ENCODE data around the gene CHST9.

Gene CHST9

DNA sequence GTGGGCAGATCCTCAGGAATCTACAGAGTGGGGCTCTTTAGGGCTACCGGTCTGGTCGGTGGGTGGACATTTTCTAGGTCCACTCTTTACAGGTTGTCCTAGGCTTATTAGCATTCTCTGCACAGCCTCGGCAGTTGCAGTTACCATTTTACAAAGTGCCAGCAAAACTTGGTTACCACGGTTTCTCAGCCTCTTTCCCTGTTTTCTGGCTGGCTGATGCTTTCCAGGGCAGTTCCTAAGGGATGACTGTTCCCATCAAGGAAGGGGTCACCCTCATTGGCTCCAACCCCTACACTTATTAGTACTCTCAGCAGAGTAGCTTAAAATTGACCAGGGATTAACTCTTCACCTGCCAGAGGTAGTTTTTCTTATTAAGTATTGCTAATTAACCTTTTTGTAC lies 317.6 kb downstream of the CHST9 start:
- CTCF ChIA-PET = no interaction called here

DNA sequence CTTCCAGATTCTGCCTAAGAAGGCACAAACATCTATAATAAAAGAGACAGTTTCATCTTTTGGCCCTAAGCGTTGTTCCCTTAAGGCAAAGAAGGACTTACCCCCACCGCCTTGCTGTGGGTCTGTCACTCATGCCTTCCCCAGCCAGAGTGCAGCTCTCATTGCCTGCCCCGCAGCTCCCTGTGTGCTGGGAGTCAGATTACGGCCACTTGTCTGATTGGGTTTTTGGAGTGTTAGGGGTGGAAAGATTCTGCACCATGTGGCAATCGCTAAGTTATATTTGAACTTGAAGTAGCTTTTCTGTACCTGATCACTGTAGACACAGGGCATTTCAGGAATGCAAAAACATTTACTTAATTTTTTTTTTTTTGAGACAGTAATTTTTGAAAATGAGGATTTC lies 319.6 kb downstream of the CHST9 start, which contains the start of gene AQP4:
Gene AQP4, minus strand, starts transcription at position 151 of the 400 bp plus-strand sequence. Its CDS starts 18 bp downstream, at position 133.
- POLR2A ChIA-PET (ENCODE audit: low non-redundant PET) = no interaction called here

More for the DNA sequence above, 317.6 kb downstream of the CHST9 start:
- H3K27ac ChIP-seq = no peak overlapping the region
- TF ChIP-seq, protein P1, sequence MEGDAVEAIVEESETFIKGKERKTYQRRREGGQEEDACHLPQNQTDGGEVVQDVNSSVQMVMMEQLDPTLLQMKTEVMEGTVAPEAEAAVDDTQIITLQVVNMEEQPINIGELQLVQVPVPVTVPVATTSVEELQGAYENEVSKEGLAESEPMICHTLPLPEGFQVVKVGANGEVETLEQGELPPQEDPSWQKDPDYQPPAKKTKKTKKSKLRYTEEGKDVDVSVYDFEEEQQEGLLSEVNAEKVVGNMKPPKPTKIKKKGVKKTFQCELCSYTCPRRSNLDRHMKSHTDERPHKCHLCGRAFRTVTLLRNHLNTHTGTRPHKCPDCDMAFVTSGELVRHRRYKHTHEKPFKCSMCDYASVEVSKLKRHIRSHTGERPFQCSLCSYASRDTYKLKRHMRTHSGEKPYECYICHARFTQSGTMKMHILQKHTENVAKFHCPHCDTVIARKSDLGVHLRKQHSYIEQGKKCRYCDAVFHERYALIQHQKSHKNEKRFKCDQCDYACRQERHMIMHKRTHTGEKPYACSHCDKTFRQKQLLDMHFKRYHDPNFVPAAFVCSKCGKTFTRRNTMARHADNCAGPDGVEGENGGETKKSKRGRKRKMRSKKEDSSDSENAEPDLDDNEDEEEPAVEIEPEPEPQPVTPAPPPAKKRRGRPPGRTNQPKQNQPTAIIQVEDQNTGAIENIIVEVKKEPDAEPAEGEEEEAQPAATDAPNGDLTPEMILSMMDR (conservative IDR thresholded peaks at IDR 0.05; ENCODE audit: low read depth) = no peak
- POLR2A ChIA-PET (ENCODE audit: low non-redundant PET) = no interaction called here
- no peak for DNase-seq (ENCODE audit: low spot score)

DNA sequence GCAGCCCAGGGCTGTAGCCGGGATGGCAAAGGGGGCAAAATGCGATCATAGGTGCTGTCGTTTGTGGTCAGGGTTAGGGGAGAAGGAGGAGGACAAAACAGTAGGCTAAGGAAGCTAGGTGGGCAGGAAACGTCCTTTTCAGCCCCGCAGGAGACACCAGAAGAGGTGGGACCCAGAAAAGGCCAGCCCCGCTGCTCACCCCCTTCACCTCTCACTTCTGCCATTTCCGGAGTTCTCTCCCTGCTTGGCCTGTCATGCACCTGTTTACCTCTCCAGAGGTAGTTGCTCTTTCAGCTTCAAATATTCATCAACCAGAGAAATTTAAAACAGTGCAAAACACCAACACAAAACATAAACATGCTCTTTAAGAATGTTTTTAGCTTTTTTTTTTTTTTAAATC lies 320.4 kb downstream of the CHST9 start:
- H3K27ac ChIP-seq = no peak overlapping the region
- no peak for DNase-seq (ENCODE audit: low spot score)
- CTCF ChIA-PET = no interaction called here
- TF ChIP-seq, protein P1 (conservative IDR thresholded peaks at IDR 0.05; ENCODE audit: low read depth) = no peak
- POLR2A ChIA-PET (ENCODE audit: low non-redundant PET) = no interaction called here

More for the DNA sequence above, 319.6 kb downstream of the CHST9 start, which contains the start of gene AQP4:
- no peak for DNase-seq (ENCODE audit: low spot score)
- CTCF ChIA-PET = no interaction called here
- TF ChIP-seq, protein P1 (conservative IDR thresholded peaks at IDR 0.05; ENCODE audit: low read depth) = no peak
- H3K27ac ChIP-seq = no peak within 1 kb of the TSS

DNA sequence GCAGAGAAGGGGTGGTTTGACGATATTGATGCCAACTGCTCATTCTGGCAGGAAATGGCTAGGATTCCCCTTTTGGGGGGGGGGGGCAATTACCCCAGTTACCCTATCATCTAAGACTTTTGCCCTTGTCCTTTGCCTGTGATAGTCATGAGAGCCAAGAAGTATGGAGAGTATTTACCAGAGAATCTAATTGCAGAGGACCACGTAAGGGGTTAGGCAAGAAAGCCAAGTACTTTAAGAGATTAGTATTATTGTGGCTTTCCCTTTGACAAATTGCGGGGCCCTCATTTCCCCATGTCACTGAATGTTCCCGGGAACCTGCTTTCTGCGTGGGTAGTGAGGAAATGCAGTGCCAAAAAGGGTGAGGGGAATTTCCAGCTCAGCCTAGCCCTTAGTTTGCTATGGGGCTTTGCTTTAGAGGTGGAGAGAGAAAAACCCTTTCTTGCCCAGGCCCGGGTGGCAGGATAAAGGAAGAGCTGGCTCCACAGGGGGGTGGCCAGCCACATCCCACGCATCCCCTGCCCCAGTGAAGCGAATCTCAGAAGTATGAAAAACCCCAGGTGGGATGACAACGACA lies 321.1 kb downstream of the CHST9 start:
- POLR2A ChIA-PET (ENCODE audit: low non-redundant PET) = interaction anchor here (0.7 kb wide), 1 partner anchor 11 kb away, joined by 5 read pairs; no protein-coding TSS in a partner anchor
- CTCF ChIA-PET = no interaction called here
- H3K27ac ChIP-seq = no peak overlapping the region
- no peak for DNase-seq (ENCODE audit: low spot score)
- TF ChIP-seq, protein P1 (conservative IDR thresholded peaks at IDR 0.05; ENCODE audit: low read depth) = no peak

DNA sequence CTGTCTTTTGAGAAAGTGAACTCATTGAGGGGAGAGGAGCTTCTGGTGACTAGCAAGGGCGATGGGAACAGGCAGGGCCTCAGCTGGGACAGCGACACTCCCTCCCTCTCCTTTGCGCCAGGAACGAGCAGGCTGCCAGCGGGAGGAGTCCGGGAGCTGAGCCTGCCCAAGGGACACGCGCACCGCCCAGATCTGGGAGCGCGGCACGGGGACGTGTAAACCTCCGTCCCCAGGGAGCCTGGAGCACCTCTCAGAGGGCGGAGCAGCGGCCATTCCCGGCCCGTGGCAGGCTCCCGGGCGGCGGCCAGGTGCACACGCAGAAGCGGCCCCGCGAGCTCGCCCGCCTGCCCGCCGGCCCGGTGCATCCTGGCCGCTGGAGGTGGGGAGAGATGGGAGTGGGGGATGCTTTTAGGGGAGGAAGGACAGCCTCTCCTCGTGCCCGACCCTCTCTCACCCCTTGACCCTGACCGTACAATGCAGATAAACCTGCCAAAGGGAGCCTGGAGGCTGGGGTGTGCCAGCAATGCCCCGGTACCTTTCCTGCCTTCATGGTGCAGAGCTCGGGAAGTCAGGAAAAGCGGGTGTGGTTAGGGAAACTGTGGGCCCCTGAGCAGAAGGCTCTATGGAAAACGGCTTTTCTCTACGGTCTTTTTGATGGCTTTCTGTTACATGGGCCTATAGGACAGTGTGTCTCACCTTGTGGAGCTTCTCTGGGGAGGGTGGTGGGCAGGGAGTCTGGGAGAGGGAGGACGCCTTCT lies 321.8 kb downstream of the CHST9 start:
- POLR2A ChIA-PET (ENCODE audit: low non-redundant PET) = interaction anchor here (0.7 kb wide), 1 partner anchor 11 kb away, joined by 5 read pairs; no protein-coding TSS in a partner anchor
- DNase-seq (ENCODE audit: low spot score) = no peak
- H3K27ac ChIP-seq = no peak overlapping the region
- CTCF ChIA-PET = no interaction called here
- TF ChIP-seq, protein P1 (conservative IDR thresholded peaks at IDR 0.05; ENCODE audit: low read depth) = no peak

DNA sequence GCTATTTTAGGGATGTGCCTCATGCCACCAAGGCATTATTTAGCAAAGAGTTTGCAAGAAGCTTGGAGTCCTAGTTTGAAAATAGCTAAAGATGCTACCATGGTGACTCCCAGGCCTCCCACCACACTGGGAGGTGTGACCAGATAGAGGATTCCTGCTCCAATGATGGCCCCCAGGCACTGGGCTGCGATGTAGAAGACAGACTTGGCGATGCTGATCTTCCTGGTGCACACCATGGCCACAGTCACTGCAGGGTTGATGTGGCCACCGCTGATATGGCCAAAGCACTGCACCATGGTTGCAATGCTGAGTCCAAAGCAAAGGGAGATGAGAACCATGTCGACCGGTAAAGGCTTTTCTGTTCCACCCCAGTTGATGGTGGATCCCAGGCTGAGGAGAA lies 323.0 kb downstream of the CHST9 start:
- POLR2A ChIA-PET (ENCODE audit: low non-redundant PET) = no interaction called here
- no peak overlapping the region for H3K27ac ChIP-seq
- TF ChIP-seq, protein P1 (conservative IDR thresholded peaks at IDR 0.05; ENCODE audit: low read depth) = no peak
- no peak for DNase-seq (ENCODE audit: low spot score)
- CTCF ChIA-PET = no interaction called here

Measured in RWPE1 (cell line).